D341Med (cell line): Measurements from ENCODE around the gene ASB2.

ENCODE experiments used
- DNase-seq: peaks from one replicate; pipeline ENCODE4 v3.0.0; 2012; ENCODE audit warnings: low spot score

ASB2 gene

GRCh38 chr14:93980456-93981201 lies 4.3 kb upstream of the ASB2 start:
- DNase-seq = no peak

- no peak for DNase-seq
These were observed 2.4 kb upstream of the ASB2 start for GRCh38 chr14:93978735-93979134.

GRCh38 chr14:93977790-93978581 lies 1.6 kb upstream of the ASB2 start:
- no peak for DNase-seq

GRCh38 chr14:93977171-93977570 lies 801 bp upstream of the ASB2 start:
- no peak for DNase-seq

- no peak for DNase-seq
These were observed 436 bp downstream of the ASB2 start for GRCh38 chr14:93975791-93976476.

GRCh38 chr14:93974833-93975232 lies 1.5 kb downstream of the ASB2 start:
- no peak for DNase-seq

GRCh38 chr14:93974299-93974698 lies 2.1 kb downstream of the ASB2 start:
- DNase-seq = no peak

GRCh38 chr14:93973607-93974006 lies 2.8 kb downstream of the ASB2 start:
- DNase-seq = no peak

- no peak for DNase-seq
These were observed 3.7 kb downstream of the ASB2 start for GRCh38 chr14:93972618-93973205.

- no peak for DNase-seq
These were observed 4.7 kb downstream of the ASB2 start for GRCh38 chr14:93971635-93972027.

- DNase-seq = no peak
These were observed 5.3 kb downstream of the ASB2 start for GRCh38 chr14:93970965-93971634.

GRCh38 chr14:93970585-93970964 lies 5.8 kb downstream of the ASB2 start:
- DNase-seq = peak; percentile 61

GRCh38 chr14:93969082-93969828 lies 7.1 kb downstream of the ASB2 start:
- no peak for DNase-seq

GRCh38 chr14:93967637-93968250 lies 8.6 kb downstream of the ASB2 start:
- DNase-seq = no peak

GRCh38 chr14:93965946-93966474 lies 10.4 kb downstream of the ASB2 start:
- DNase-seq = no peak

- no peak for DNase-seq
These were observed 11.0 kb downstream of the ASB2 start for GRCh38 chr14:93965287-93965821.

GRCh38 chr14:93964820-93965286 lies 11.5 kb downstream of the ASB2 start:
- DNase-seq = no peak

- DNase-seq = no peak
These were observed 12.1 kb downstream of the ASB2 start for GRCh38 chr14:93964281-93964680.

- DNase-seq = no peak
These were observed 12.7 kb downstream of the ASB2 start for GRCh38 chr14:93963692-93964091.
